Mesenchymal stem cell (in vitro differentiated cells and primary cell): ENCODE results near the gene DERA.

ENCODE experiments used
- DNase-seq: peaks from one replicate; pipeline ENCODE4 v3.0.0-alpha.2; 2013
- H2AFZ ChIP-seq: one replicate; pipeline ENCODE4 v1.6.1; 2013; ENCODE audit warnings: low read depth, mild to moderate bottlenecking, control low read depth, inconsistent platforms, low read length, moderate library complexity
- H2AK5ac ChIP-seq: 2 replicates; pipeline ENCODE4 v1.6.1; 2013; ENCODE audit warnings: low read length, moderate library complexity, mild to moderate bottlenecking, inconsistent platforms; ENCODE audit not compliant: severe bottlenecking
- H2BK120ac ChIP-seq: one replicate; pipeline ENCODE4 v1.6.1; 2013; ENCODE audit warnings: low read depth, mild to moderate bottlenecking, inconsistent platforms, low read length, moderate library complexity
- H2BK12ac ChIP-seq, 2 experiments: one replicate each; pipeline ENCODE4 v1.6.1; 2013; ENCODE audit warnings: inconsistent platforms in 2 of 2, low read length in 2 of 2, mild to moderate bottlenecking in 2 of 2, moderate library complexity in 2 of 2, control low read depth in 1 of 2
- H2BK15ac ChIP-seq: one replicate; pipeline ENCODE4 v1.6.1; 2013; ENCODE audit warnings: mild to moderate bottlenecking, low read depth, inconsistent platforms; ENCODE audit not compliant: poor library complexity, severe bottlenecking
- H2BK5ac ChIP-seq: 2 replicates; pipeline ENCODE4 v1.6.1; 2013; ENCODE audit warnings: low read depth, mild to moderate bottlenecking, low read length, control low read depth, inconsistent platforms; ENCODE audit not compliant: poor library complexity, severe bottlenecking
- H3K14ac ChIP-seq, 2 experiments: one replicate each; pipeline ENCODE4 v1.6.1; 2013; ENCODE audit warnings: inconsistent platforms in 2 of 2, low read length in 2 of 2, control low read depth in 1 of 2, mild to moderate bottlenecking in 1 of 2, moderate library complexity in 1 of 2
- H3K18ac ChIP-seq, 2 experiments: one replicate each; pipeline ENCODE4 v1.6.1; 2013; ENCODE audit warnings: inconsistent platforms in 2 of 2, low read length in 2 of 2, control low read depth in 1 of 2, low read depth in 1 of 2, mild to moderate bottlenecking in 1 of 2
- H3K23ac ChIP-seq, 2 experiments: one replicate each; pipeline ENCODE4 v1.6.1; 2013; ENCODE audit warnings: inconsistent platforms in 2 of 2, low read length in 2 of 2, mild to moderate bottlenecking in 2 of 2, moderate library complexity in 2 of 2, control low read depth in 1 of 2
- H3K27ac ChIP-seq: 2 replicates; pipeline ENCODE4 v1.5.1; 2013; ENCODE audit warnings: mild to moderate bottlenecking, moderate library complexity, low read length, control low read depth, inconsistent platforms; ENCODE audit not compliant: poor library complexity, severe bottlenecking
- H3K27me3 ChIP-seq, 2 experiments: 2 replicates each; pipeline versions ENCODE4 v1.6.1 to v1.7.0; 2013; ENCODE audit warnings: low read length in 2 of 2, mild to moderate bottlenecking in 2 of 2, moderate library complexity in 2 of 2, control low read depth in 1 of 2, inconsistent platforms in 1 of 2; ENCODE audit not compliant: control insufficient read depth in 1 of 2, insufficient read depth in 1 of 2
- H3K36me3 ChIP-seq, 2 experiments: 2 replicates each; pipeline versions ENCODE4 v1.6.1 to v1.7.0; 2013; ENCODE audit warnings: low read length in 2 of 2, control low read depth in 1 of 2, inconsistent platforms in 1 of 2, low read depth in 1 of 2, mild to moderate bottlenecking in 1 of 2; ENCODE audit not compliant: insufficient read depth in 2 of 2, control insufficient read depth in 1 of 2
- H3K4ac ChIP-seq, 2 experiments: one replicate each; pipeline ENCODE4 v1.6.1; 2013; ENCODE audit warnings: inconsistent platforms in 2 of 2, low read length in 2 of 2, mild to moderate bottlenecking in 2 of 2, moderate library complexity in 2 of 2, control low read depth in 1 of 2, low read depth in 1 of 2
- H3K4me1 ChIP-seq: 2 replicates; pipeline ENCODE4 v1.6.1; 2013; ENCODE audit warnings: low read depth, low read length, control low read depth; ENCODE audit not compliant: control insufficient read depth, insufficient read depth
- H3K4me2 ChIP-seq: 2 replicates; pipeline ENCODE4 v1.6.1; 2013; ENCODE audit warnings: low read length, mild to moderate bottlenecking, inconsistent platforms; ENCODE audit not compliant: poor library complexity, severe bottlenecking
- H3K4me3 ChIP-seq, 2 experiments: 2 replicates each; pipeline versions ENCODE4 v1.5.1 to v1.7.0; 2013; ENCODE audit warnings: low read length in 2 of 2, mild to moderate bottlenecking in 2 of 2, control low read depth in 1 of 2, low read depth in 1 of 2; ENCODE audit not compliant: insufficient read depth in 1 of 2
- H3K79me1 ChIP-seq: replicated peaks from 2 replicates; pipeline ENCODE4 v1.6.1; 2013; ENCODE audit warnings: mild to moderate bottlenecking, control low read depth, low read length, inconsistent platforms; ENCODE audit not compliant: poor library complexity, severe bottlenecking
- H3K9ac ChIP-seq: 2 replicates; pipeline ENCODE4 v1.7.0; 2013; ENCODE audit warnings: mild to moderate bottlenecking, low read length, moderate library complexity
- H3K9me3 ChIP-seq: 2 replicates; pipeline ENCODE4 v1.7.0; 2013; ENCODE audit warnings: mild to moderate bottlenecking, low read length; ENCODE audit not compliant: control insufficient read depth
- H4K8ac ChIP-seq: one replicate; pipeline ENCODE4 v1.6.1; 2013; ENCODE audit warnings: inconsistent platforms, mild to moderate bottlenecking, low read length, moderate library complexity
- H4K91ac ChIP-seq: one replicate; pipeline ENCODE4 v1.6.1; 2013; ENCODE audit warnings: mild to moderate bottlenecking, low read length, inconsistent platforms
- WGBS: methylation state at CpG from one replicate; pipeline ENCODE4 v1.1.7; 2013; ENCODE audit warnings: mixed read lengths; 5-methylcytosine and 5-hydroxymethylcytosine counted together

The DERA gene

GRCh38 chr12:16076970-16077522 is 165.9 kb downstream of the DERA start:
- H3K36me3 ChIP-seq, result no peaks in the 10 kb centered on the region
- no peak overlapping the region for H3K27ac ChIP-seq
- no peak overlapping the region for H3K14ac ChIP-seq
- H3K23ac ChIP-seq, result no peak overlapping the region
- H3K27me3 ChIP-seq, result no peaks in the 10 kb centered on the region
- H3K4me2 ChIP-seq, result no peak overlapping the region
- no peaks in the 10 kb centered on the region for H3K9me3 ChIP-seq
- H2BK5ac ChIP-seq, result no peak overlapping the region
- no peak for DNase-seq
- no peak overlapping the region for H3K4ac ChIP-seq
- H4K91ac ChIP-seq, result no peak overlapping the region
- no peak overlapping the region for H2BK15ac ChIP-seq
- no peak overlapping the region for H3K4me3 ChIP-seq
- no peak overlapping the region for H2AK5ac ChIP-seq
- H3K9ac ChIP-seq, result no peak overlapping the region
- no peak overlapping the region for H4K8ac ChIP-seq
- H2BK12ac ChIP-seq, result no peak overlapping the region
- WGBS, result no CpG with 5 or more reads among the region's 1 CpG
- no peak overlapping the region for H2AFZ ChIP-seq
- H3K18ac ChIP-seq, result no peak overlapping the region
- H3K79me1 ChIP-seq, result no peaks in the 10 kb centered on the region
- H2BK120ac ChIP-seq, result no peak overlapping the region
- H3K4me1 ChIP-seq, result no peaks in the 10 kb centered on the region

GRCh38 chr12:16086462-16086861 is 175.3 kb downstream of the DERA start:
- Histone ChIP-seq H4K8ac (no peak overlapping the region), H3K27me3 (no peaks in the 10 kb centered on the region), H3K4ac (no peak overlapping the region), H2AFZ (no peak overlapping the region), H3K4me3 (no peak overlapping the region), H2AK5ac (no peak overlapping the region), H2BK12ac (no peak overlapping the region), H3K4me1 (no peaks in the 10 kb centered on the region), H3K9ac (no peak overlapping the region), H3K27ac (no peak overlapping the region), H3K36me3 (no peaks in the 10 kb centered on the region), H3K18ac (no peak overlapping the region), H3K23ac (no peak overlapping the region), H2BK15ac (no peak overlapping the region), H2BK120ac (no peak overlapping the region), H3K14ac (no peak overlapping the region), H2BK5ac (no peak overlapping the region), H3K79me1 (no peaks in the 10 kb centered on the region), H3K9me3 (peaks cover 3% of the 10 kb centered on the region), H3K4me2 (no peak overlapping the region), H4K91ac (no peak overlapping the region)
- no peak for DNase-seq
- WGBS, result 82% methylated on average over 8 of the region's 8 CpGs

- H3K36me3 ChIP-seq, result no peaks in the 10 kb centered on the region
- H2AK5ac ChIP-seq, result no peak overlapping the region
- no peak overlapping the region for H2BK15ac ChIP-seq
- DNase-seq, result no peak
- H3K27me3 ChIP-seq, result no peaks in the 10 kb centered on the region
- no peaks in the 10 kb centered on the region for H3K79me1 ChIP-seq
- no peak overlapping the region for H3K4ac ChIP-seq
- H3K27ac ChIP-seq, result no peak overlapping the region
- H4K8ac ChIP-seq, result no peak overlapping the region
- peaks cover 3% of the 10 kb centered on the region for H3K9me3 ChIP-seq
- no peak overlapping the region for H3K4me2 ChIP-seq
- no peak overlapping the region for H2AFZ ChIP-seq
- H2BK120ac ChIP-seq, result no peak overlapping the region
- H4K91ac ChIP-seq, result no peak overlapping the region
- H3K14ac ChIP-seq, result no peak overlapping the region
- no peak overlapping the region for H2BK12ac ChIP-seq
- WGBS, result 94% methylated on average over 1 of the region's 2 CpGs
- H2BK5ac ChIP-seq, result no peak overlapping the region
- no peaks in the 10 kb centered on the region for H3K4me1 ChIP-seq
- H3K4me3 ChIP-seq, result no peak overlapping the region
- H3K23ac ChIP-seq, result no peak overlapping the region
- H3K18ac ChIP-seq, result no peak overlapping the region
- H3K9ac ChIP-seq, result no peak overlapping the region
Measured at GRCh38 chr12:16086942-16087341, 175.8 kb downstream of the DERA start.
